Vagina (tissue), 2 donors: ENCODE data around the gene PZP. TPM values are rescaled to one million over a fixed set of nuclear protein-coding genes. Genes with fewer than 3 reads are reported as not detected.

Source experiments
- DNase-seq, 2 donors: peaks; one replicate each; pipeline ENCODE4 v3.0.0-alpha.2; 2017; ENCODE audit errors: extremely low spot score in 2 of 2
- H3K27ac ChIP-seq: fragments of 200-600 bp; sonication (generic); one replicate; pipeline ENCODE4 v1.5.1; 2019
- H3K27me3 ChIP-seq: fragments of 200-600 bp; sonication (generic); one replicate; pipeline ENCODE4 v1.5.1; 2019
- H3K36me3 ChIP-seq, 2 donors: fragments of 200-600 bp; sonication (generic); one replicate each; pipeline ENCODE4 v1.5.1; 2017 to 2019
- H3K4me1 ChIP-seq: fragments of 200-600 bp; sonication (generic); one replicate; pipeline ENCODE4 v1.5.1; 2019
- H3K4me3 ChIP-seq, 2 donors: fragments of 200-600 bp; sonication (generic); 1 replicate in 1 of 2; 2 replicates in 1 of 2; pipeline ENCODE4 v1.5.1; 2016 to 2019
- H3K9me3 ChIP-seq: fragments of 200-600 bp; sonication (generic); one replicate; pipeline ENCODE4 v1.5.1; 2019
- POLR2A ChIP-seq, 2 donors: fragments of 450-650 bp; IDR thresholded peaks; one replicate each; pipeline ENCODE4 v1.6.1; 2017; ENCODE audit warnings: antibody characterized with exemption in 2 of 2, mild to moderate bottlenecking in 2 of 2, moderate library complexity in 2 of 2
- POLR2AphosphoS5 ChIP-seq, 2 donors: sonication (generic); formaldehyde crosslinking; IDR thresholded peaks; one replicate each; pipeline ENCODE4 v1.9.0; 2017; ENCODE audit warnings: antibody characterized with exemption in 2 of 2, mild to moderate bottlenecking in 2 of 2, low read depth in 1 of 2; ENCODE audit not compliant: insufficient read depth in 1 of 2
- intact Hi-C: fragments of 100-400 bp; cut with DNase I; formaldehyde crosslinking; loops from one replicate; pipeline ENCODE4 v1.15.1; 2023
- total RNA-seq: library from RNA; depleted of rRNA; stranded (reverse); fragments of >200 nt; gene quantifications from one replicate; pipeline ENCODE4 v1.2.3, GENCODE V29; 2016
- TF ChIP-seq, protein P1 (sequence below), 3 experiments: fragments of 450-650 bp in 2 of 3; fragments of 200-600 bp in 1 of 3; sonication (generic) in 1 of 3; IDR thresholded peaks; one replicate each; pipeline ENCODE4 v1.5.1; 2017 to 2019; ENCODE audit warnings: antibody characterized with exemption in 3 of 3, mild to moderate bottlenecking in 2 of 3, moderate library complexity in 2 of 3

The PZP gene
- total RNA-seq, 1 donor from 2014 or later: not detected

DNA sequence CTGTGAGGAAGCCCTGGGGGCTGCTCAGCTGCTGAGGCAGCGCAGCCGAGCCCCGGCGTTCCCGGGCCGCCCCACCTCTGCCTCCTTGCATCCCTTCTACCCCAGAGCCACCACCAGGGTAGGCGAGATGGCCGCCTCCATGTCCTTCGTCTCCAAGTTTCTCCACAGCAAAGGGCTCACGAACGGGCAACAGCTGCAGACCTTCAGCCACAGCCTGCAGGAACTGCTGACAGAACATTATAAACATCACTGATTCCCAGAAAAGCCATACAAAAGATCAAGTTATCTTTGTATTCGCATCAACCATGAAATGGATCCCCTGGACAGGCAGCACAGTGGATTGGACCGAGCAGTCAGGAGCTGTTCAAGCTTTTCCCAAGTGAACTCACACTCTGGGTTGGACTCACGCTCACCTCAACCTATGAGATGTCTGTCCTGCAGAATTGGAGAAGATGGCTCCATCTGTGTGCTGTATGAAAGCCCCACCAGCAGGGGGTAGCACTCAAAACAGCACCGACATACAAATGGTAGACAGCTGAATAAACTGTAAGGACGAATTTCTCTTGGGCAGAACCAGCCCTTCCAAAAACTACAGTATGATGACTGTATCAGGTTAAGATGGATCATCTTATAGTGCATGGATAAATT, 73.1 kb downstream of the PZP start:
- Histone ChIP-seq H3K9me3 (no peaks in the 10 kb centered on the region), H3K36me3 (no peaks in the 10 kb centered on the region), H3K27me3 (no peaks in the 10 kb centered on the region), H3K27ac (no peak overlapping the region), H3K4me3 (no peak overlapping the region), H3K4me1 (no peaks in the 10 kb centered on the region)
- intact Hi-C loops: no loop called here
- no peak for TF ChIP-seq POLR2AphosphoS5 (IDR thresholded peaks at IDR 0.05; ENCODE audit: insufficient read depth in 1 of 2, low read depth in 1 of 2)
- no peak for TF ChIP-seq POLR2A (IDR thresholded peaks at IDR 0.05)
- TF ChIP-seq, protein P1, sequence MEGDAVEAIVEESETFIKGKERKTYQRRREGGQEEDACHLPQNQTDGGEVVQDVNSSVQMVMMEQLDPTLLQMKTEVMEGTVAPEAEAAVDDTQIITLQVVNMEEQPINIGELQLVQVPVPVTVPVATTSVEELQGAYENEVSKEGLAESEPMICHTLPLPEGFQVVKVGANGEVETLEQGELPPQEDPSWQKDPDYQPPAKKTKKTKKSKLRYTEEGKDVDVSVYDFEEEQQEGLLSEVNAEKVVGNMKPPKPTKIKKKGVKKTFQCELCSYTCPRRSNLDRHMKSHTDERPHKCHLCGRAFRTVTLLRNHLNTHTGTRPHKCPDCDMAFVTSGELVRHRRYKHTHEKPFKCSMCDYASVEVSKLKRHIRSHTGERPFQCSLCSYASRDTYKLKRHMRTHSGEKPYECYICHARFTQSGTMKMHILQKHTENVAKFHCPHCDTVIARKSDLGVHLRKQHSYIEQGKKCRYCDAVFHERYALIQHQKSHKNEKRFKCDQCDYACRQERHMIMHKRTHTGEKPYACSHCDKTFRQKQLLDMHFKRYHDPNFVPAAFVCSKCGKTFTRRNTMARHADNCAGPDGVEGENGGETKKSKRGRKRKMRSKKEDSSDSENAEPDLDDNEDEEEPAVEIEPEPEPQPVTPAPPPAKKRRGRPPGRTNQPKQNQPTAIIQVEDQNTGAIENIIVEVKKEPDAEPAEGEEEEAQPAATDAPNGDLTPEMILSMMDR (IDR thresholded peaks at IDR 0.05): no peak
- no peak for DNase-seq

DNA sequence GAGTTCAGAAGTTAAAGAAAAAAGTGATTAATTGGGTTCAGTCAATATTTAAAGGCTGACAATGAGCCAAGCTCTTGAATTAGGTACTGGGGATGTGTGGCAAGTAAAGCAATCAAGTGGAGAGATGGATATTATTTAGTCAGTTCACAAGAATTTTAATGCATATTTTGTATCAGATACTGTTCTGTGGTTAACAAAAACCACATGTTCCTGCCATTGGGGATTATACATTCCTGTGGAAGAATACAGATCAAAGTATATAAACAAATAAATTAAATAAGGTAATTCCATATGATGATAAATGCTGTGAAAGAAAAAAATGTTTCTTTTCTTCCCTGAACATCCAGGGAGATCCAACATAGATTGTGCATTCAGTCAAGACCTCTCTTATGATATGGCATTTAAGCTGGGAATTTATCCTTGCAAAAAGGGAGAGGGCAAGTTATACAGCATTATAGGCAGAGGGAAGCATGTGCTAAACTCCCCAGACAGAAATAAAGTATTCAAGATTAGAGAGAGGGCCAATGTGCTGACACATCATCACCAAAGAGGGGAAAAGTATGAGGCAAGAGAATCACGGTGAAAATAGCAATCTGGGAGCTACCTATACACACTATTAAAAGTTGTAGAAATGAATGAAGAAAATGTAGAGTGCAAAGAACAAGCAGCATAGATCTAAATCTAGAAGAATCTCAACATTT, 74.8 kb downstream of the PZP start:
- Histone ChIP-seq H3K27me3 (no peaks in the 10 kb centered on the region), H3K27ac (no peak overlapping the region)
- intact Hi-C loops: no loop called here

DNA sequence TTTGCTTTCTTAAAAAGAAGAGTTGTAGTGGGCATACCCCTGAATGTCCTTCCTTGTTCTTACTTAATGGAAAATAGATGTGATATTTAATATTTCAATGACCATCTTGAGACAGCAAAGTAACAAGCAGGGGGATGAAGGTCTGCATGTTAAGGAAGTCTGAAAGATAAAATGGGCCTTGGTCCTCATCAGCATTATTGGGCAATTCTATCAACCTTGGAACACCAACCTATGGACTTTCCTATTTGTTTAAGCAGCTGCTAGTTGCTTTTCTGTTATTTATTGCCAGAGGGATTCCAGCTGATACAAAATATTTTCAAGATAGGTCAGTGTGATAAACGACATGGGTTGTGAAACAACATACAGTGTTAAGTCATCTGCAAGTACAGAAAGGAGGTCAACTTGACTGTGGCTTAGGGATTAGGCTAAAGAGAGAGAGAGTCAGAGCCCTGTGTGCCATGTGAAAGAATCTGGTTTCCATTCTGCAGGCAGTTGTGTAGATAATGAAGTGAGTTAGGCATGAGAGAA, 76.1 kb downstream of the PZP start:
- Histone ChIP-seq H3K27ac (no peak overlapping the region), H3K27me3 (no peaks in the 10 kb centered on the region), H3K9me3 (no peaks in the 10 kb centered on the region), H3K4me3 (no peak overlapping the region), H3K4me1 (no peaks in the 10 kb centered on the region), H3K36me3 (no peaks in the 10 kb centered on the region)
- intact Hi-C loops: no loop called here
- TF ChIP-seq POLR2A (IDR thresholded peaks at IDR 0.05): no peak
- TF ChIP-seq, protein P1 (IDR thresholded peaks at IDR 0.05): no peak
- TF ChIP-seq POLR2AphosphoS5 (IDR thresholded peaks at IDR 0.05; ENCODE audit: insufficient read depth in 1 of 2, low read depth in 1 of 2): no peak
- no peak for DNase-seq

More for the DNA sequence above, 74.8 kb downstream of the PZP start:
- Histone ChIP-seq H3K4me1 (no peaks in the 10 kb centered on the region), H3K4me3 (no peak overlapping the region), H3K36me3 (no peaks in the 10 kb centered on the region), H3K9me3 (no peaks in the 10 kb centered on the region)
- TF ChIP-seq, protein P1 (IDR thresholded peaks at IDR 0.05): no peak
- TF ChIP-seq POLR2A (IDR thresholded peaks at IDR 0.05): no peak
- DNase-seq: no peak

DNA sequence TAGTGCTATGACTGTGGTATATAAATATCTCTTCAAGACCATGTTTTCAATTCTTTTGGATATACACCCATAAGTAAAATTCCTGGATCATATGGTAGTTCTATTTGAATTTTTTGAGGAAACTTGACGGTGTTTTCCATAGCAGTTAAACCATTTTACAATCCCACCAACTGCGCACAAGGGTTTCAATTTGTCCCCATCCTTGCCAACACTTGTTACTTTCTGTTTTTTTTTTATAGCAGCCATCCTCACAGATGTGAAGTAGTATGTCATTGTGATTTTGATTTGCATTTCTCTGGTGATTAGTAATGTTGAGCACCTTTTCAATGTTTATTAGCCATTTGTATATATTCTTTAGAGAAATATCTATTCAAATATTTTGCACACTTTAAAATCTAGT, 78.0 kb downstream of the PZP start:
- intact Hi-C loops: no loop called here
- no peak for DNase-seq
- Histone ChIP-seq H3K36me3 (no peaks in the 10 kb centered on the region), H3K4me1 (no peaks in the 10 kb centered on the region), H3K9me3 (no peaks in the 10 kb centered on the region), H3K4me3 (no peak overlapping the region), H3K27me3 (no peaks in the 10 kb centered on the region), H3K27ac (no peak overlapping the region)
- TF ChIP-seq, protein P1 (IDR thresholded peaks at IDR 0.05): no peak
- TF ChIP-seq POLR2A (IDR thresholded peaks at IDR 0.05) (no peak), POLR2AphosphoS5 (IDR thresholded peaks at IDR 0.05; ENCODE audit: insufficient read depth in 1 of 2, low read depth in 1 of 2) (no peak)
